ENCODE measurements around the gene DHX32. TPM values are rescaled to one million over a fixed set of nuclear protein-coding genes. Genes with fewer than 3 reads are reported as not detected.

DHX32 gene
- total and polyA plus RNA-seq, 2 of the 4 experiments (the other 2 are of a cell fraction): 15.6 to 27.8 TPM

GRCh38 chr10:125880719-125881118, 373 bp downstream of the DHX32 start:
- peak overlapping the region; percentile 46; the same call in 1 of the 2 replicates for H3K4me2 ChIP-seq (ENCODE audit: low read depth, low read length)
- CTCF ChIA-PET: no interaction called here

More at GRCh38 chr10:125880719-125881118, 373 bp downstream of the DHX32 start:
- Histone ChIP-seq H4K5ac (ENCODE audit: low read depth, low read length) (0 out of 2 replicates have a peak overlapping the region, but pooled peaks have one; percentile 36), H3K4me1 (ENCODE audit: control insufficient read depth, insufficient read depth, low read length) (peaks cover 10% of the 10 kb centered on the region), H3K9me1 (ENCODE audit: insufficient read depth, low read length) (peaks cover 7% of the 10 kb centered on the region; the same call in 1 of the 2 replicates), H2BK15ac (ENCODE audit: low read depth, low read length) (no peak overlapping the region), H2AK5ac (ENCODE audit: low read depth, low read length) (no peak overlapping the region), H2BK20ac (ENCODE audit: low read depth, low read length) (no peak overlapping the region), H3K4me3 (ENCODE audit: insufficient read depth, low read depth, low read length) (no peak overlapping the region), H3K27me3 (ENCODE audit: control insufficient read depth, insufficient read depth, low read length) (no peaks in the 10 kb centered on the region), H4K8ac (ENCODE audit: low read depth in 2 of 2, low read length in 2 of 2) (0 out of 4 replicates have a peak overlapping the region, but pooled peaks of 1 of the 2 experiments have one; percentile 19), H4K20me1 (ENCODE audit: insufficient read depth, low read length) (peaks cover 10% of the 10 kb centered on the region), H3K36me3 (ENCODE audit: control insufficient read depth, insufficient read depth, low read length) (peaks cover 6% of the 10 kb centered on the region), H3K14ac (replicated peaks; ENCODE audit: low read depth, low read length) (no peak overlapping the region; the same call in 1 of the 2 replicates), H2AK9ac (replicated peaks; ENCODE audit: low read depth, low read length, poor library complexity) (no peak overlapping the region), H3K9me3 (ENCODE audit: control insufficient read depth, insufficient read depth, low read length) (peaks cover 4% of the 10 kb centered on the region; the same call in 1 of the 2 replicates), H3K23ac (ENCODE audit: low read depth, low read length) (0 out of 2 replicates have a peak overlapping the region, but pooled peaks have one; percentile 38), H3K27ac (ENCODE audit: insufficient read depth, low read length) (peak overlapping the region; percentile 37; the same call in 1 of the 2 replicates), H3K18ac (ENCODE audit: low read depth, low read length) (peak overlapping the region; percentile 83; the same call in 1 of the 2 replicates), H4K91ac (ENCODE audit: insufficient read depth, low read depth, low read length) (peak overlapping the region; percentile 39; the same call in 1 of the 2 replicates), H3K9ac (ENCODE audit: low read depth, low read length) (peak overlapping the region; percentile 24; the same call in 1 of the 2 replicates), H2BK120ac (ENCODE audit: low read depth, low read length) (no peak overlapping the region; the same call in 1 of the 2 replicates), H3K4ac (ENCODE audit: low read depth, low read length) (peak overlapping the region; percentile 37; the same call in 1 of the 2 replicates), H3K56ac (ENCODE audit: extremely low read depth, insufficient read depth, low read length) (no peak overlapping the region), H2AFZ (replicated peaks; ENCODE audit: low read length, poor library complexity) (no peak overlapping the region), H2BK5ac (ENCODE audit: low read depth, low read length, poor library complexity, severe bottlenecking) (no peak overlapping the region), H3K79me1 (ENCODE audit: low read depth in 1 of 2, low read length in 2 of 2) (peaks cover 16 to 17% of the 10 kb centered on the region in 2 experiments)
- TF ChIP-seq BHLHE40 (IDR thresholded peaks at IDR 0.05; ENCODE audit: low read depth, low read length) (no peak), MXI1 (IDR thresholded peaks at IDR 0.05; ENCODE audit: borderline replicate concordance, low read depth, low read length) (no peak), CHD1 (IDR thresholded peaks at IDR 0.05; ENCODE audit: low read depth, low read length) (no peak), RFX5 (IDR thresholded peaks at IDR 0.05; ENCODE audit: low read depth, low read length) (no peak), MAFK (IDR thresholded peaks at IDR 0.05; ENCODE audit: low read depth, low read length) (no peak), USF2 (IDR thresholded peaks at IDR 0.05; ENCODE audit: low read depth, low read length) (no peak), RAD21 (IDR thresholded peaks at IDR 0.05; ENCODE audit: low read length) (no peak), RCOR1 (IDR thresholded peaks at IDR 0.05; ENCODE audit: insufficient replicate concordance, low read length) (no peak), SMC3 (IDR thresholded peaks at IDR 0.05; ENCODE audit: low read depth, low read length) (no peak), NFE2L2 (IDR thresholded peaks at IDR 0.05; ENCODE audit: low read depth, low read length) (no peak), POLR2A (IDR thresholded peaks at IDR 0.05; ENCODE audit: low read depth, low read length) (no peak), CTCF (conservative IDR thresholded peaks at IDR 0.05; ENCODE audit: low read depth, low read length) (no peak), ELK1 (IDR thresholded peaks at IDR 0.05; ENCODE audit: borderline replicate concordance, low read depth, low read length) (no peak), FOS (IDR thresholded peaks at IDR 0.05; ENCODE audit: low read depth, low read length) (no peak), CEBPB (IDR thresholded peaks at IDR 0.05; ENCODE audit: low read depth, low read length) (no peak), MAZ (IDR thresholded peaks at IDR 0.05; ENCODE audit: borderline replicate concordance, low read depth, low read length) (no peak)
- 61% methylated on average over 2 of the region's 6 CpGs; no CpG with 5 or more reads in 1 of the 2 experiments for WGBS, 2 experiments (ENCODE audit: extremely low coverage in 2 of 2, insufficient read length in 1 of 2)
- in situ Hi-C loops (cut with MboI; ENCODE audit: low sequenced_read_pairs) (no loop called here), intact Hi-C loops (cut with micrococcal nuclease) (no loop called here), dilution Hi-C loops (cut with HindIII; ENCODE audit: low sequenced_read_pairs, unreplicated experiment) (no loop called here)
- DNase-seq (peak; percentile 42), ATAC-seq (ENCODE audit: low read depth) (peak; percentile 54)
- no TSS peak for BruUV-seq (replicated peaks)
- POLR2A ChIA-PET (ENCODE audit: unreplicated experiment): no interaction called here

Data from IMR-90 (cell line).